HG02981 (cell line): ENCODE measurements around the gene TANGO6.
"Not testable (repeated sequence)": the region's sequence is repeated elsewhere in the genome, so short reads cannot be mapped to it uniquely, and the experiment has no call there.

Experiments used
- ATAC-seq: cut with Tn5 transposase; IDR thresholded peaks from one replicate; pipeline ENCODE4 v1.9.1; 2021; ENCODE audit warnings: mild to moderate bottlenecking, moderate library complexity; ENCODE audit not compliant: unreplicated experiment

Gene TANGO6

DNA sequence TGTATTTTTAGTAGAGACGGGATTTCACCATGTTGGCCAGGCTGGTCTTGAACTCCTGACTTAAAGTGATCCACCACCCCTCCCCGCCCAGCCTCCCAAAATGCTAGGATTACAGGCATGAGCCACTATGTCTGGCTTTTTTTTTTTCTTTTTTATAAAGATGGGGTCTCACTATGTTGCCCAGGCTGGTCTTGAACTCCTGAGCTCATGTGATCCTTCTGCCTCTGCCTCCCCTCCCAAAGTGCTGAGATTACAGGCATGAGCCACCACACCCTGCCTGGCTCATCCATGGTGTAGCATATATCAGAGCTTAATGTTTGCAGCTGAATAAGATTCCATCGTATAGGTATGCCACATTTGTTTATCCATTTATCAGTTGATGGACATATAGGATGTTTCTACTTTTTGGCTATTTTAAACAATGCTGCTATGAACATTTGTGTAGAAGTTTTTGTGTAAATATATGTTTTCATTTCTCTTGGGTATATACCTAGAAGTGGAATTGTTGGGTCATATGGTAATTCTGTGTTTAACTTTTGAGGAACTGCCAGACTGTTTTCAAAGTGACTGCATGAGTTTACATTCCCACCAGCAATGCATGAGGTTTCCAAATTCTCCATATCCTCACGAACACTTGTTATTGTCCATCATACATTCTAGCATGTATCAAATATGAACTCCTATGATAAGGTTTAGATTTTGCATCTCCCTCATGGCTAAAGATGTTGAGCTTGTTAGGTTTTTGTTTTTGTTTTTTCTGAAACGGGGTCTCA lies 206.5 kb downstream of the TANGO6 start:
- ATAC-seq, result no peak

DNA sequence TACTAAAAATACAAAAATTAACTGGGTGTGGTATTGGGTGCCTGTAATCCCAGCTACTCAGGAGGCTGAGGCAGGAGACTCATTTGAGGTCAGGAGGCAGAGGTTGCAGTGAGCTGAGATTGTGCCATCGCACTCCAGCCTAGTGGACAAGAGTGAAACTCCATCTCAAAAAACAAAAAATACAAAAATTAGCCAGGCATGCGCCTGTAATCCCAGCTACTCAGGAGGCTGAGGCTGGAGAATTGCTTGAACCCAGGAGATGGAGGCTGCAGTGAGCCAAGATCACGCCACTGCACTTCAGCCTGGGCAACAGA lies 208.1 kb downstream of the TANGO6 start:
- not testable (repeated sequence) for ATAC-seq

DNA sequence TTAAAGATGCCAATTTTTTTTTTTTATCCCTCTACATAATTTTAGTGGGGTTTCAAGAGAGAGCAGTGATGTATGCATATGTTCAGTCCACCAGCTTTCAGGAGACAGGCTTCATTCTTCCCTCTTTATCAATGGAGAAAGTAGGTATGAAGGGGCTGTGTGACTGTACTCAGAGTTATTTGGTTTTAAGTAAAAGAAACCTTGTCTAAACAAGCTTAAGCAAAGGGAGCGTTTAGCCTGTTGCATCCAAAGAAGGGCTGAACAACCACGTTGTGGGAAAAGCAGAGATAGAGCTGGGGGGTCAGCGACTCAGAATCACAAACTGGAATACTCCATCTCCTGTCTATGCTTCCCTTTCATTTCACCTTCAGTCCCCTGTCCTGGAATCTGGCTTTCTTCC lies 211.7 kb downstream of the TANGO6 start:
- ATAC-seq, result no peak

DNA sequence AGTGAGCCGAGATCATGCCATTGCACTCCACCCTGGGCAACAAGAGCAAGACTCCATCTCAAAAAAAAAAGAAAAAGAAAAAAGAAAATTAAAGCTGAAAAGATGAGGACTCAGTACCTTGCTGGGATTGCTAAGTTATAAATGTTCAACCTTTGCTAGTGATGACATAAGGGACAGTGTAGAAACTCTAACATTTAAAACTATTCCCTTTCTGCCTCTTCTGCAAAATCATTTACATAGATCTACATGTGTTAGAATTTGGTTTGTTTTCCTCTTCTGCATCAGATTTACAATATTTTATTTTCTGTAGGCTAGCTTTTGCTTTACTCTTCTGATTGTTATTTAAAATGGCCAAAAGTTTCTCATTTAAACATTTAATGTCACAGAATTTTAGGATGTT lies 212.6 kb downstream of the TANGO6 start:
- ATAC-seq, result no peak

DNA sequence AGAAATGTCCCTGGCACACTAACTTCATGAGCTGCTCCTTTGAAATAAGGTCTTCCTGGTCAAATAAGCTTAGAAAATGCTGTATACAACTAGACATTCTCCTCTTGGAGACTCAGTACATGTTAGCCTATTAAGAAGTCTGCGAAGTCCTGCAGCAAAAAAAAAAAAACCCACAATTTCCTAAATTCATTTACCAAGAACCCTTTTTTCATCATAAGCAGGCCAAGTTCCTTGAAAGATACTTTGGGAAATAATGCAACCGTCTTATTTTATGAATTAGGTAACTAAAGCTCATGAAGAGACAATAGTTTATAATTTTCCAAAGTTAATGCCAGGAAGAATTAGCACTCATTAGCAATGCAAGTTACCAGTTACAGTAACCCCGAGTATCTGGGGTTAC lies 213.1 kb downstream of the TANGO6 start:
- ATAC-seq, result no peak

DNA sequence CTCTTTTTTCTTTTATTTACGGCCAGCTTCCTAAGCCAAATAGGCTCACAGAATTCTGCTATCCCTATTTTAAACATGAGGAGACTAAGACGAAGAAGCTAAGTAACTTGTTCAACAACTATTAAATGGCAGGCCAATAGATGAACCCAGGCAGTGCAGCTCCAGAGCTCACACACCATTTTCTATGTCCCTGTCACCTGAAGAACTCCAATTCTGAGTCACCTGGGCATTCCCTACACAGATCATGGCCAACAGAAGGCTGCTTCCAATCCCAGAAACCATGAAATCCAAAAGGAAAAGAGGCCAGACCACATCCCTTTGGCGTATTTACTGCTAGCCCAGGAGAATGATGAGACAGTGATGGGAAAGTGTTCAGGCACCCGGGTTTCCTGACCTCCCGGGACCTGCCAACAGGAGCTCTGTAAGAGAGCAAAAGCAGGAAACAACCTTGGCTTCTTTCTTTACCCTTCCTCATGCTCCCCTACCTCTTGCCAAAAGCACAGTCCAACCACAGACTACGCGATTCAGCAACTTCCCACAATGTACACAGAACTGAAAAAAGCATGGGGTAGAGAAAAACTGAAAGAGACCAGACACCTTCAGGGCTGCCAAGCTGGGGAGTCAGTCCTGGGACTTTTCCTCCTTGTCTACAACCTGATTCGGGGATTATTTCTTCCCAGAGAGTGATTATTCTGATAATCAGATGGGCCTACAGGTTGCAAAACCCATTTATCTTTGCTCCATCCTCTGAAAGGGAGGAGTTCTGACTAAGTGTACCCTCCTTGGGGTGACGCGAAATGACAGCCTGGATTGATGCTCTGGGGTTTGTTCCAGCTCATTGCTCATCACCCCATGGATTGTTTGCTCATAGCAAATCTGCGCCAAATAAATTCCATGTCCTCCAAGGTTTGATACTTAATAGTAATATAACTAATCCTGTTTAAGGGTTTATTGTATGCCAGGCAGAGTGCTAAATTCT lies 214.4 kb downstream of the TANGO6 start:
- ATAC-seq, result no peak

DNA sequence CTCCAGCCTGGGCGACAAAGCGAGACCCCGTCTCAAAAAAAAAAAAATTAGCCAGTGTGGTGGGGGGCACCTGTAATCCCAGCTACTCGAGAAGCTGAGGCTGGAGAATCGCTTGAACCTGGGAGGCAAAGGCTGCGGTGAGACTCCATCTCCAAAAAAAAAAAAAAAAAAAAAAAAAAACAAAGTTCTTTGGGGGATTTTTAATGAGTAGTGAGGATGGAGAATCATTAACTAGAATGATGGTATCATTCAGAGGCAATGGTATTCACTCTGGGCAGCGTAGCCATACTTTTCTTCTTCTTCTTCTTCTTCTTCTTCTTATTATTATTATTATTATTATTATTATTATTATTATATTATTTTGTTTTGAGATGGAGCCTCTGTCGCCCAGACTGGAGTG lies 220.2 kb downstream of the TANGO6 start:
- not testable (repeated sequence) for ATAC-seq

DNA sequence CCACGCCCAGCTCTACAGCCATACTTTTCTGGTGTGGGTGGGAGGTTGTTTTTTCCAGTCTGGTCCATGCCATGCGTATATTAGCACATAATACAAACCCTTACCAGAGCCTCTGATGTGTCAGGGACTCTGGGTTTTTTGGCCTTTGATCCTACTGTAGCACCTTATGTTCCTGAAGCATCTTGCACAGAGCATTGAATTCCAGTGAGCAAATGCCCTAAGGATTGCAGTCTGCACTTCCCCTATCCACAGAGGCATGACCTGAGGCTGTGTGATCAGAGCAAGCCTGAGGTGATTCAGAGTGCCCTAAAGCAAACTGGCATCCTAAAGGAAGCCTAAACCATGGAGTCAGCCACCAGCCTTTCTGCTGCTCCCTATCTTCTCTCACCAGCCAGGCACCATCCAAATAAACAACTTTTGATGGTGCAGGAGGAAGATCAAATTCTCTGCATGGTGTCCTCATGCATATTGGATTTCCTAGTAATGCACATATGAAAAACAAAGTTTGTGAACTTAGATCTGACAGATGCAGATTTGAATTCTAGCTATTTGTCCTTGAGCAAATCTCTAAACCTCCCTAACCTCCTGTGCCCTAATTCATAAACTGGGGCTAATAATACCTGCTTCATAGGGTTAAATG lies 220.9 kb downstream of the TANGO6 start:
- ATAC-seq, result no peak

DNA sequence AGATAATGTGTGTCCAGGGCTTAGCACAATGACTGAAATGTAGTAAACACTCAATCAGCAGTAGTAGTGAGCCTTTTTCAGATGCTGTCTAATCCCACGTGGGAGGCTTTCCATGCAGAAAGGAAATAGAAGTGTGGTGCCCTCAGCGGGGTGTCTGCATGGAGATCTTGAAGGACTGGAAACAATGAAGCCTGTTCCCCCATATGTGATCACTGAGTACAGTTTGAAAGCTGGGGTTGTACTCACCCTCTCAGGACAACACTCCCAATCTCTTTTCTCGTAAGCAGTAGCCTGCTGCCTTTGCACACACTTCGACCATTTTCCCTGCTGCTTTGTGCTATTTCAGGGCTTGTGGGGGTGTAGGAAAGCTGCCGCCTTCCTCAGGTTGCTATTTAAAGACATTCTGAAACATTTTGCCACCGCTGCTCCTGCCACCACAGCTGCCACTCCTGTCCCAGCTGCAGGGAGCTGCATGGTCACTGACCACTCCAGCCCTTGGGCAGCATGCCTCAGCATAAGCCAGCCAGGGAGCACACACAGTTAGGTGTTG lies 221.5 kb downstream of the TANGO6 start:
- ATAC-seq, result no peak

DNA sequence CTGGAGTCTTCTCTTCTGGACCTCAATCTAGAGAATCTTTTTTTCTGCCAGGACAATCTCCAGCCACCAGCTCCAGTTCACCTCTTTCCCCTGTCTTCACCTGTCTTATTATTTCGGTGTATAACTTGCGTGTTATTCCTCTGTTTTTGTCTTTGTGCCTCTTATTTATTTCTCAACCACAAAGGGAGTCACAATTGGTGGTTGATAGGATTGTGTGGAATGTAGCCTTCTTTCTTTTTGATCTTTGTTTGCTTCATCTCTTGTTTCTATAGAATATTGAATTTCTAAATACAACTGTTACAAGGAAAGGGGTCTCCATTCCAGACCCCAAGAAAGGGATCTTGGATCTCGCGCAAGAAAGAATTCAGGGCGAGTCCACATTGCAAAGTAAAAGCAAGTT lies 226.2 kb downstream of the TANGO6 start:
- no peak for ATAC-seq

DNA sequence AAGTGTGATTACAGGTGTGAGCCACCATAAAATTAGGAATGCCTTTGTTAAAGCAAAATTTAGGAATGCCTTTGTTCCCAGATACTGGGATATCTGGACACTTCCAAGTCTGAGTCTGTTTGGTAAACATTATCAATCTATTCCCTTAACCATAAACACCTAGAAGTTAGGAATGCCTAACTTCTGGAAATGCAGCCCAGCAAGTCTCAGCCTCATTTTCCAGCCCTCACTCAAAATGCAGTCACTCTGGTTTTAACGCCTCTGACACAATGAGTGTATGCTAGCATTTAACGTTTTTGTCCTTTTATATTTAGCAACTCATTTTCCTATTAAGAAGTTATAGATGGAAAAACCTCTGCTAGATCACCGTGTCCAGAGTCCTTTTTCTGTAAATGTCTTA lies 227.7 kb downstream of the TANGO6 start:
- ATAC-seq, result no peak

DNA sequence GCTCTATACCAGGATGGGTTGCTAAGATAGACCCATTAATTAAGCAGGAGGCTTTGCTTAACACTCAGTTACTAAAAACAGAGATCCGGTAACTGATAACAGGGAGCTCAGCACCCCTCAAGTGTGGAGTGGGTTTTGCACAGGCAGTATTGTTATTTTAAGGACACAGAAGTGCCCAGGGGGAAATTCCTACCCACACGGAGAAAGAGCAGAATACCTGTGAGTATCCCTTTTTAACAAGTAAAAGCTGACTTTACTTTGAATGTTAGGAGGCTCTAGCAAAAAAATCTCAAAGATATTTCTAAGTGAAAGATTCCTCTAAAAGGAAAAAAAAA lies 229.3 kb downstream of the TANGO6 start:
- no peak for ATAC-seq

DNA sequence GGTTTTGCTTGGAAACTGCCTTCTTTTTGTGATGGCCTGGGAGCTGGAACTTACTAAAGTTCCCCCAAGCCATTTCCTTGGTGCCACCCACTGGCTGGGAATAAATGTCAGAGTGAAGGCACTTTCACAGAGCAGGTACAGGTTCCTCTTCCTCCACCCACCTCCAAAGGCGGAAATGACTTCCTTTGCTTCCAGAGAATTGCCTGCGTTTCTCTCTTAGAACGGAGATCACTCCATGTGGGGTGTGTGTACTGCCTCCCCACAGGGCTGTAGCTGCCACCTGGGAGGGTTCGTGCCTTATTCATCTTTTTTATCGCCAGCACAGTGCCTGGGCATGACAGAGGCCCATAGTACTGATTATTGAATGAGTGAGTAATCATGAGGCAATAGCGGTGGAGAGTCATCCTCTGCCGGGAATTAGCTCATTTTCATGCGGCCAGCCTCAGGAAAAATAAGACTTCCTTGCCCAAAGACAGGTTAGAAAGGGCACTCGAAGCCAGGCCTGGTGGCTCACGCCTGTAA lies 229.9 kb downstream of the TANGO6 start:
- ATAC-seq, result no peak

DNA sequence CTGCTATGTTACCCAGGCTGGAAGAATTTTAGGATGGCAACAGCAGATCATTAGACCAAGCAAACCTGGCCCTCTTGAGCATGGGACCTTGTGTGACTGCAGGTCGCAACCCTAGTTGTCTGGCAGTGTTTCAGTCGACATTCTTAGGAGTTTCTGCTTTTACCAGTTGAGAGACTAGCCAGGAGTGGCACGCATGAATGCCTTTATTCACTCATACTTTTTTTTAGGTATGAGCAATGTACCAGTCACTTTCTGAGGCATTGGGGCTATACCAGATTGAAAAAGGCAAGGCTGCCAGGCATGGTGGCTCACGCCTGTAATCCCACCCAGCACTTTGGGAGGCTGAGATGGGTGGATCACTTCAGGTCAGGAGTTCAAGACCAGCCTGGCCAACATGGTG lies 233.9 kb downstream of the TANGO6 start:
- ATAC-seq, result no peak

DNA sequence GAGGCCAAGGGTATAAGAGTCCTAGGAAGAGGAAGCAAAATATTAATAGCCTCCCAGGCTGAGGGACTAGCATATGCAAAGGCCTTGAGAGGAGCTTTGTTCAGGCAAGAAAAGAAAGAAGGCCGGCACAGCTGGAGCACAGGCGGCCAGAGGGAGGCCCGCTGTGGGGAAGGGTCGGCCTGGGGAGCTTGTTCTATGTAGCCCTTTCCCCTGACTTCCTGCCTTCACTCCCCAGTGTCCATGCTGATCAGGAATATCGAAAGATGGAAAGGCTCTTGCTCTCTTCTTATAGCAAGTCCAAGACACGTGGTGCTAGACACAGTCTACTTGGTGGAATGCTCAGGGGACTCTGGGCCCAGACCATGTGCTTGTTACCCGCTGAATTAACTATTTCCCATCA lies 234.7 kb downstream of the TANGO6 start:
- ATAC-seq, result no peak

DNA sequence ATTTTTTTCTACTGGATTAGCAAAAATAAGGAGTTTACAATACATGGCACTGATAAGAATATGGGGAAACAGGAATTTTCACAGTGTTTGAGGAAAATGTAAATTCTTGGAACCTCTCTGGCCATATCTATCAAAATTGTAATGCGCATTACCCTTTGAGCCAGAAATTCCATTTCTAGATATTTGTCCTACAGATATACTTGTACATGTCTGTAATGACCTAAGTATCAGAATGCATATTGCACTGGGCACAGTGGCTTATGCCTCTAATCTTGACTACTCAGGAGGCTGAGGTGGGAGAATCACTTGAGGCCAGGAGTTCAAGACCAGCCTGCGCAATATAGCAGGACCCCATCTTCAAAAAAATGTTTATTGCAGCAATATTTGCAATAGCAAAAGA lies 236.4 kb downstream of the TANGO6 start:
- ATAC-seq, result no peak

DNA sequence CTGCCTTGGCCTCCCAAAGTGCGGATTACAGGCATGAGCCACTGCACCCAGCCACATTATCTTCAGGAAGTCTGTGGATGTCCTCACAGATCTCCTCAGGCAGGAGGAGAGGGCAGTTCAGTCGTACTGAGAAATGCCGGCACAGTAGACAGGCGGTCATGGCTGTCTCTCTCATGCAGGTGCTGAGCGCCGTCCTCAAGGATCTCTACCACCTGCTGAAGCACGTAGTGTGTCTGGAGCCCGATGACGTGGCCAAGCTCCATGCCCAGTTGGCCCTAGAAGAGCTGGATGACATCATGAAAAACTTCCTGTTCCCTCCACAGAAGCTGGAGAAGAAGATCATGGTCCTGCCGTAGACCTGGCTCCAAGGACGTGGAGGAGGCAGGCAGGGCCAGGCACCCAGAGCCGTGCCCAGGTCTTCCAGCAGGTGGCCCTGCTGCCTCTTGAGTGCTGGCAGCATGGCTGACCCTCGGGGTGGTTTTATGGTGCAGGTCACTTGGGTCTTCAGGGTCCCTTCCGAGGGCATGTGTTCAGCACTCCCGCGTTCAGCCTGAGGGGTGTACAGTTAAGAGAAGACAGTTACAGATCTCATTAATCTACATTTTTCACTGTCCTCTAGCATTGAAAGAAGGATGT lies 240.1 kb downstream of the TANGO6 start:
- ATAC-seq, result no peak

DNA sequence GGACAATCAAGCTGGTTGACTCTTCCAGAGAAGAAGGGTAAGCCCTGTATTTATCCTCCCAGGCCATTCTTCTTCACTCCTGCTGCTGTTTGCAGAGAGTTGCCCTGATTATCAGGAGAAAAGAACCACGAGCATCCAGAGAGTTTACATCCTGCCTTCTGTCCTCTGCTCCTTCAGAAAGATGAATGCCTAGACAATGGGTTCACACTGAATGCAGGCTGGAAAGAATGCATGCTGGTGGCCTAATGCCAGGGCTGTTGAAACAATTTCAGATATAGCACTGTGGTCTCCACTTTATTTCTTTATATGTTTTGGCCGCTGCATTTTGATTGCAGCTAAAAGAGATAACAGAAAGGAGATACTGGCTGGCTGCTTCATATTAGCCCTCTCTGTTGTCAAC lies 241.0 kb downstream of the TANGO6 start:
- no peak for ATAC-seq

DNA sequence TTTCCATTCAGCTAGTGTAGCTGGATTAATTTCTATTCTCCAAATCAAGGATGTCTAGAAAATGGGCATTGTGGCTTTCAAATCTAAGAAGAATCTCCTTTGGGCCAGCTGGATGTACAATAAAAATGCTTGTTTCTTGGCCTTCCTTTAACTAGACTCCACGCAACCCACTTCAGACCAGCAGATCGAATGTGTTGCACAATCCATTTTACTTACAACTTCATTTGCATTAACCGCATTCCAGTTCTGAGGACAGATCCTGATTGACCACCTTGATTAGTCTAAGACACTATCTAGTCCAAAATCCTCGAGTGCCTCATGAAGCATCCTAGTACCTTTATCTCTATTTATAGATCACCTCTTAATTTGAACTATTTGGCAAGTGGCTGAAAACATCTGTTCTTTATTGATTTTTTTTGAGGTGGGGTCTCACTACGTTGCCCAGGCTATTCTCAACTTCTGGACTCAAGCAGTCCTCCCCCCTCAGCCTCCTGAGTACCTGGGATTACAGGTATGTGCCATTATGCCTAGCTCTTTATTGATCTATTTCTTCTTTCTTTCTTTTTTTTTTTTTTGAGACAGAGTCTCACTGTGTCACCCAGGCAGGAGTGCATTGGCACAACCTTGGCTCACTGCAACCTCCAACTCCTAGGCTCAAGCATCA lies 241.8 kb downstream of the TANGO6 start:
- ATAC-seq, result no peak

DNA sequence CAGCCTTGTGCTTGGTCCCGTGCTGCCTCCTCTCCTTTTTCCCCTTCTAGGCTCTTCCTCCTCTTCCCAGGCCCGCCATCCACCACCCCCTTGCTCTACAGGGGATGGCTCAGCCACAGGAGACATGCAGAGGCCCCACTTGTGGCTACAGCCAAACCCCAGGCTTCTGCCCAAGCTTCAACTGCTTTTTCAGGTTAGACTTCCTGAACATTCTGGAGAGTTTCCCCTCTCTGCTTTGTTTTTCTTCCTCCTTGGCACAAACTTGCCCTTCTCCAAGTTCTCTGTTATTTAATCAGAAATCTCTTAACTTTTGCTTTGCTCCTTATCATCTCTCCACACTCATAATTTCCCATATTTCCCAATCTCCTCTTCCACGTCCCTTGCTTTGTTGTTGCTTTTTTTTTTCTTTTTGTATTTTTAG lies 243.8 kb downstream of the TANGO6 start:
- no peak for ATAC-seq
